A673 (cell line): ENCODE measurements around the gene MOB2. TPM values are rescaled to one million over a fixed set of nuclear protein-coding genes. Genes with fewer than 3 reads are reported as not detected.
"Not testable (repeated sequence)": the region's sequence is repeated elsewhere in the genome, so short reads cannot be mapped to it uniquely, and the experiment has no call there.

ENCODE experiments used
- BruUV-seq: library from RNA; stranded (reverse); fragments of 400-500 nt; replicated peaks from 2 replicates; lab custom pipeline; 2021; lab: Mats Ljungman, UMichigan
- CTCF ChIA-PET: fragments of 300-600 bp; sonication (Branson Sonifier 250); formaldehyde crosslinking; loops from one replicate; lab custom pipeline; 2022; ENCODE audit warnings: antibody characterized with exemption; lab: Charles Lee
- POLR2A ChIA-PET: fragments of 300-600 bp; sonication (Branson Sonifier 250); formaldehyde crosslinking; loops from one replicate; lab custom pipeline; 2022; ENCODE audit warnings: antibody characterized with exemption; ENCODE audit not compliant: low non-redundant PET; lab: Charles Lee
- DNase-seq: peaks from one replicate; pipeline ENCODE4 v3.0.0-alpha.2; 2015; ENCODE audit warnings: low spot score
- H3K27ac ChIP-seq: fragments of 200-600 bp; sonication (generic); 2 replicates; pipeline ENCODE4 v1.5.1; 2016; ENCODE audit warnings: mixed run types, low read depth, mild to moderate bottlenecking, mixed read lengths, antibody characterized with exemption, low read length; ENCODE audit not compliant: poor library complexity, severe bottlenecking
- H3K27me3 ChIP-seq: fragments of 200-600 bp; sonication (generic); replicated peaks from 2 replicates; pipeline ENCODE4 v1.6.1; 2017; ENCODE audit warnings: mixed run types, low read depth, mild to moderate bottlenecking, mixed read lengths, antibody characterized with exemption, low read length; ENCODE audit not compliant: insufficient read depth, poor library complexity
- H3K36me3 ChIP-seq: fragments of 200-600 bp; sonication (generic); 2 replicates; pipeline ENCODE4 v1.6.1; 2016; ENCODE audit warnings: mixed run types, mild to moderate bottlenecking, mixed read lengths, antibody characterized with exemption, low read length; ENCODE audit not compliant: insufficient read depth, poor library complexity, severe bottlenecking
- H3K4me1 ChIP-seq: fragments of 200-600 bp; sonication (generic); 2 replicates; pipeline ENCODE4 v1.6.1; 2017; ENCODE audit warnings: mixed run types, mild to moderate bottlenecking, mixed read lengths, antibody characterized with exemption, low read length; ENCODE audit not compliant: insufficient read depth, poor library complexity, severe bottlenecking
- H3K4me3 ChIP-seq: fragments of 200-600 bp; sonication (generic); 2 replicates; pipeline ENCODE4 v1.5.1; 2016; ENCODE audit warnings: low read depth, mixed run types, mild to moderate bottlenecking, mixed read lengths, low read length; ENCODE audit not compliant: poor library complexity, severe bottlenecking
- H3K9me3 ChIP-seq: fragments of 200-600 bp; sonication (generic); 2 replicates; pipeline ENCODE4 v1.6.1; 2016; ENCODE audit warnings: mixed run types, low read depth, mild to moderate bottlenecking, mixed read lengths, antibody characterized with exemption, low read length; ENCODE audit not compliant: poor library complexity, severe bottlenecking
- EZH2 ChIP-seq: fragments of 200-600 bp; sonication (generic); IDR thresholded peaks from 2 replicates; pipeline ENCODE4 v1.6.1; 2017; ENCODE audit warnings: borderline replicate concordance, low read depth, mild to moderate bottlenecking, mixed read lengths, antibody characterized with exemption, low read length; ENCODE audit not compliant: poor library complexity, severe bottlenecking
- intact Hi-C: fragments of 100-400 bp; cut with micrococcal nuclease; formaldehyde crosslinking; loops from one replicate; pipeline ENCODE4 v1.10.0; 2022; ENCODE audit not compliant: unreplicated experiment
- total RNA-seq: library from RNA; stranded (reverse); gene quantifications from 2 replicates; pipeline ENCODE4 v1.2.3, GENCODE V29; 2021
- TF ChIP-seq, protein P1 (sequence below): fragments of 300-800, 200-600 bp; sonication (generic); conservative IDR thresholded peaks from 2 replicates; pipeline ENCODE4 v1.5.1; 2017; ENCODE audit warnings: low read depth, mild to moderate bottlenecking, antibody characterized with exemption, low read length, moderate library complexity, mixed read lengths

MOB2 gene
- total RNA-seq, 1 experiment from 2014 or later, result 14.7 TPM

DNA sequence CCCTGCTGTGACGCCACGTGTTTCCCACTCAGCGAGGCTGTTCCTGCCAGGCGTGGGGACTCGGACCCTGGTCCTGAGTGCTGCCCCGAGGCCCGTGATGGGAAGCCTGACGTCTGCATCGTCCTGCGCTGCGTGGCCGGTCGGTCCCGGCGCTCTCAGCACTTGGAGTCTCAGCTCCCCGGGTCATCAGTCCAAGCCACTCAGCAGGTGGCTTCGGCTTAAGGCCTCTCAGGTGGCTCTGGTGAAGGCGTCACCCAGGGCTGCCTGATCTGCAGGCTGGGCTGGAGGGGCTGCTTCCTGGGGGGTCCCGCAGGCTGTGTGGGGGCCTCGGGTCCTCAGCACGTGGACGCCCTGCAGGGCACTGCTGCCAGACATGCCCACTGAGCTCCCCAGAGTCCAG lies 61.6 kb downstream of the MOB2 start:
- BruUV-seq, result no TSS peak

DNA sequence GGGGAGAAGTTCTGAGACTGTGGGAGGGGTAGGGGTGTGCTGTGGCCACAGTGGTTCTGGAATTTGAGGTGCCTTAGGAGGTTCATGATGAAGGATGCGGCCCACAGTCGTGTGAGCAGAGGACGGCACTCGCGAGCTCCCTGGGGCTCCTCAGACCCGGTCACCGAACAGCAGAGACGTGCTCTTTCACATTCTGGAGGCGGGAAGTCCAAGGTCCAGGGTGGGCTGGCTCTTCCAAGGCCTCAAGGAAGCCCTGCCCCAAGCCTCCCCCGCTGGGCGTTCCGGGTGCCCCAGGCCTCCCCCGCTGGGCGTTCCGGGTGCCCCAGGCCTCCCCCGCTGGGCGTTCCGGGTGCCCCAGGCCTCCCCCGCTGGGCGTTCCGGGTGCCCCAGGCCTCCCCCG lies 63.2 kb downstream of the MOB2 start:
- H3K27ac ChIP-seq, CTCF ChIA-PET, H3K9me3 ChIP-seq, intact Hi-C loops, H3K36me3 ChIP-seq, H3K27me3 ChIP-seq, BruUV-seq, DNase-seq, POLR2A ChIA-PET, H3K4me3 ChIP-seq, H3K4me1 ChIP-seq: not testable (repeated sequence)

More for the DNA sequence above, 61.6 kb downstream of the MOB2 start:
- POLR2A ChIA-PET, result no interaction called here
- DNase-seq, result no peak
- no peaks in the 10 kb centered on the region for H3K4me1 ChIP-seq
- H3K9me3 ChIP-seq, result no peaks in the 10 kb centered on the region
- H3K4me3 ChIP-seq, result no peak overlapping the region
- H3K27me3 ChIP-seq, result no peaks in the 10 kb centered on the region
- H3K36me3 ChIP-seq, result no peaks in the 10 kb centered on the region
- H3K27ac ChIP-seq, result no peak overlapping the region
- intact Hi-C loops, result no loop called here
- CTCF ChIA-PET, result no interaction called here
- no peak for TF ChIP-seq EZH2
- TF ChIP-seq, protein P1, sequence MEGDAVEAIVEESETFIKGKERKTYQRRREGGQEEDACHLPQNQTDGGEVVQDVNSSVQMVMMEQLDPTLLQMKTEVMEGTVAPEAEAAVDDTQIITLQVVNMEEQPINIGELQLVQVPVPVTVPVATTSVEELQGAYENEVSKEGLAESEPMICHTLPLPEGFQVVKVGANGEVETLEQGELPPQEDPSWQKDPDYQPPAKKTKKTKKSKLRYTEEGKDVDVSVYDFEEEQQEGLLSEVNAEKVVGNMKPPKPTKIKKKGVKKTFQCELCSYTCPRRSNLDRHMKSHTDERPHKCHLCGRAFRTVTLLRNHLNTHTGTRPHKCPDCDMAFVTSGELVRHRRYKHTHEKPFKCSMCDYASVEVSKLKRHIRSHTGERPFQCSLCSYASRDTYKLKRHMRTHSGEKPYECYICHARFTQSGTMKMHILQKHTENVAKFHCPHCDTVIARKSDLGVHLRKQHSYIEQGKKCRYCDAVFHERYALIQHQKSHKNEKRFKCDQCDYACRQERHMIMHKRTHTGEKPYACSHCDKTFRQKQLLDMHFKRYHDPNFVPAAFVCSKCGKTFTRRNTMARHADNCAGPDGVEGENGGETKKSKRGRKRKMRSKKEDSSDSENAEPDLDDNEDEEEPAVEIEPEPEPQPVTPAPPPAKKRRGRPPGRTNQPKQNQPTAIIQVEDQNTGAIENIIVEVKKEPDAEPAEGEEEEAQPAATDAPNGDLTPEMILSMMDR, result no peak

DNA sequence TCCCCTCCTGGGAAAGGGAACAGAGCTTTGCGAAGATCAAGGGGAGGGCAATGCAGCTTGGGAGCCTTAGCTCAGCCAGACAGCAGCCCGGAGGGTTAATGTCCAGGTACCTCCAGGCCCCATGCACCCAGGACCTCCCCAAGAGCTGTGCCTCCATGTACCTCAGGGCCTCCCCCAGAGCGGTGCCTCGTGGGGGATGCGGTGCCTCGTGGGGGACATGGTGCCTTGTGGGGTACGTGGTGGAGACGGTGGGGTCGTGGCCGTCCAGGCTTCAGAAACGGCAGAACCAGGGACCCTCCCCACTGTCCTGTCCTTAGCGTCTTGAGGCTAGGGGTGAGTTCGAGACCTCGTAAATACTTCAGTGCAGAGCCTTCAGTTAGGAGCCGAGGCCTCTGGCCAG lies 63.6 kb downstream of the MOB2 start:
- H3K27me3 ChIP-seq, result no peaks in the 10 kb centered on the region
- no peak for DNase-seq
- H3K4me3 ChIP-seq, result no peak overlapping the region
- ChIA-PET POLR2A (no interaction called here), CTCF (no interaction called here)
- H3K9me3 ChIP-seq, result no peaks in the 10 kb centered on the region
- no peak for TF ChIP-seq EZH2
- TF ChIP-seq, protein P1, result no peak
- H3K4me1 ChIP-seq, result no peaks in the 10 kb centered on the region
- H3K27ac ChIP-seq, result no peak overlapping the region
- BruUV-seq, result no TSS peak
- H3K36me3 ChIP-seq, result no peaks in the 10 kb centered on the region
- intact Hi-C loops, result no loop called here

DNA sequence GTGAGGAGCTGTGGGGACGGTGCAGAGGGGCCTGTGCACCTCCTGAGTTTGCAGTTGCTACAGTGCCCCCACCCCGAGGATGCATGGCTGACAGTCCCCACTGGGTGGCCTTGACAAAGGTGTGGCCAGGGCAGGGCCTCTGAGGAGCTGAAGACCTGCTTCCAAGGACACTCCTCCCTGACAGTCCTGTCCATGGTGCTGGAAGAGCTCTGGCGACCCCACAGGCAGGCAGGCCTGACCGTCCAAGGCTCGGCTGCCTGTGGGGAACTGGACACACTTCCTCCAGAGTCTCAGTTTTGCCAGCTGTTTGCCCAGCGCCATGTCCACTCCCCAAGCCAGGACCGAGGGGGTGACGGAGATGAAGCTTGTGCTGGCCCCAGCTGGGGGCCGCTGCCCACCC lies 64.1 kb downstream of the MOB2 start:
- no peak for DNase-seq
- no peak overlapping the region for H3K4me3 ChIP-seq
- H3K27me3 ChIP-seq, result no peaks in the 10 kb centered on the region
- H3K9me3 ChIP-seq, result no peaks in the 10 kb centered on the region
- no peaks in the 10 kb centered on the region for H3K4me1 ChIP-seq
- no peaks in the 10 kb centered on the region for H3K36me3 ChIP-seq
- no peak for TF ChIP-seq EZH2
- TF ChIP-seq, protein P1, result no peak
- CTCF ChIA-PET, result no interaction called here
- H3K27ac ChIP-seq, result no peak overlapping the region
- intact Hi-C loops, result no loop called here
- POLR2A ChIA-PET, result no interaction called here
- BruUV-seq, result no TSS peak
